Panc1 (cell line): ENCODE measurements around the gene MRPL44. TPM values are rescaled to one million over a fixed set of nuclear protein-coding genes. Genes with fewer than 3 reads are reported as not detected.

Experiments used
- ATAC-seq: fragments of 200-7000 bp; cut with Tn5 transposase; 2 replicates; pipeline ENCODE4 v1.9.1; 2020; ENCODE audit warnings: mild to moderate bottlenecking, moderate library complexity
- BruUV-seq: library from RNA; stranded (reverse); fragments of 400-500 nt; replicated peaks from 2 replicates; lab custom pipeline; 2021; lab: Mats Ljungman, UMichigan
- CTCF ChIA-PET: fragments of 300-600 bp; sonication (Branson Sonifier 250); formaldehyde crosslinking; loops from one replicate; lab custom pipeline; 2022; ENCODE audit warnings: antibody characterized with exemption; lab: Charles Lee
- POLR2A ChIA-PET: fragments of 300-600 bp; sonication (Branson Sonifier 250); formaldehyde crosslinking; loops from one replicate; lab custom pipeline; 2022; ENCODE audit warnings: antibody characterized with exemption; lab: Charles Lee
- DNase-seq: peaks from one replicate; pipeline ENCODE4 v3.0.0-alpha.2; 2010; ENCODE audit warnings: low read depth, low spot score
- H3K27ac ChIP-seq: 2 replicates; pipeline ENCODE4 v1.5.1; 2011; ENCODE audit warnings: mild to moderate bottlenecking, low read length, inconsistent platforms
- H3K27me3 ChIP-seq: fragments of 200-500 bp; sonication (Bioruptor generic); 2 replicates; pipeline ENCODE4 v1.6.0; 2014; ENCODE audit warnings: low read length, inconsistent platforms; ENCODE audit not compliant: control insufficient read depth, insufficient read depth
- H3K36me3 ChIP-seq: fragments of 200-500 bp; sonication (Bioruptor generic); 2 replicates; pipeline ENCODE4 v1.5.1; 2014; ENCODE audit warnings: inconsistent platforms, mild to moderate bottlenecking, low read length, moderate library complexity; ENCODE audit not compliant: control insufficient read depth, insufficient read depth
- H3K4me1 ChIP-seq: 2 replicates; pipeline ENCODE4 v1.5.1; 2011; ENCODE audit warnings: inconsistent platforms, mild to moderate bottlenecking, low read length, moderate library complexity; ENCODE audit not compliant: control insufficient read depth, insufficient read depth
- H3K4me3 ChIP-seq, 2 experiments: 2 replicates each; pipeline ENCODE4 v1.5.1; 2011 to 2012; ENCODE audit warnings: low read depth in 2 of 2, low read length in 2 of 2, mild to moderate bottlenecking in 2 of 2, inconsistent platforms in 1 of 2, moderate library complexity in 1 of 2
- H3K9me3 ChIP-seq: fragments of 200-500 bp; sonication (Bioruptor generic); 2 replicates; pipeline ENCODE4 v1.5.1; 2014; ENCODE audit warnings: low read depth, mild to moderate bottlenecking, inconsistent platforms, low read length, moderate library complexity; ENCODE audit not compliant: control insufficient read depth, insufficient read depth
- CTCF ChIP-seq: fragments of 450-650 bp; IDR thresholded peaks from 2 replicates; pipeline ENCODE4 v1.5.1; 2017; ENCODE audit warnings: mild to moderate bottlenecking
- POLR2AphosphoS5 ChIP-seq: IDR thresholded peaks from 2 replicates; pipeline ENCODE4 v1.6.1; 2012; ENCODE audit warnings: mild to moderate bottlenecking, low read depth, low read length, moderate library complexity
- SIN3A ChIP-seq: IDR thresholded peaks from 2 replicates; pipeline ENCODE4 v1.6.1; 2012; ENCODE audit warnings: low read depth, mild to moderate bottlenecking, low read length, moderate library complexity, borderline replicate concordance; ENCODE audit not compliant: insufficient read depth
- TCF7L2 ChIP-seq: IDR thresholded peaks from 2 replicates; pipeline ENCODE4 v1.6.1; 2011; ENCODE audit warnings: mild to moderate bottlenecking, low read depth, low read length, inconsistent platforms
- in situ Hi-C: cut with HindIII; loops from 2 replicates; pipeline ENCODE4 v1.10.0; 2016; ENCODE audit warnings: low sequenced_read_pairs, low pct_unique_long_range_greater_than_20kb
- intact Hi-C: fragments of 100-400 bp; cut with micrococcal nuclease; formaldehyde crosslinking; loops from one replicate; pipeline ENCODE4 v1.10.0; 2022; ENCODE audit not compliant: unreplicated experiment
- total RNA-seq: library from RNA; stranded (reverse); gene quantifications from one replicate; pipeline ENCODE4 v1.2.1, GENCODE V29; 2021; ENCODE audit not compliant: unreplicated experiment
- TF ChIP-seq, protein P1 (sequence below), 2 experiments: IDR thresholded peaks; 2 replicates each; pipeline ENCODE4 v1.6.1; 2011 to 2012; ENCODE audit warnings: low read depth in 2 of 2, control low read depth in 1 of 2, low read length in 1 of 2, mild to moderate bottlenecking in 1 of 2, moderate library complexity in 1 of 2; ENCODE audit not compliant: insufficient read depth in 1 of 2

MRPL44 gene
- total RNA-seq, 1 experiment from 2014 or later, result 27.8 TPM

GRCh38 chr2:223932816-223933800 is 24.2 kb upstream of the MRPL44 start:
- no TSS peak for BruUV-seq
- Histone ChIP-seq H3K27me3 (no peaks in the 10 kb centered on the region), H3K4me1 (peaks cover 7% of the 10 kb centered on the region), H3K36me3 (no peaks in the 10 kb centered on the region), H3K27ac (no peak overlapping the region), H3K4me3 (no peak overlapping the region), H3K9me3 (no peaks in the 10 kb centered on the region)
- POLR2A ChIA-PET, result interaction anchor here (0.6 kb wide), 2 partner anchors 8 to 34 kb away, joined by 6 to 8 read pairs; no protein-coding TSS in a partner anchor
- DNase-seq (no peak), ATAC-seq (no peak)
- intact Hi-C loops (no loop called here), in situ Hi-C loops (no loop called here)
- CTCF ChIA-PET, result no interaction called here
- TF ChIP-seq, protein P1, sequence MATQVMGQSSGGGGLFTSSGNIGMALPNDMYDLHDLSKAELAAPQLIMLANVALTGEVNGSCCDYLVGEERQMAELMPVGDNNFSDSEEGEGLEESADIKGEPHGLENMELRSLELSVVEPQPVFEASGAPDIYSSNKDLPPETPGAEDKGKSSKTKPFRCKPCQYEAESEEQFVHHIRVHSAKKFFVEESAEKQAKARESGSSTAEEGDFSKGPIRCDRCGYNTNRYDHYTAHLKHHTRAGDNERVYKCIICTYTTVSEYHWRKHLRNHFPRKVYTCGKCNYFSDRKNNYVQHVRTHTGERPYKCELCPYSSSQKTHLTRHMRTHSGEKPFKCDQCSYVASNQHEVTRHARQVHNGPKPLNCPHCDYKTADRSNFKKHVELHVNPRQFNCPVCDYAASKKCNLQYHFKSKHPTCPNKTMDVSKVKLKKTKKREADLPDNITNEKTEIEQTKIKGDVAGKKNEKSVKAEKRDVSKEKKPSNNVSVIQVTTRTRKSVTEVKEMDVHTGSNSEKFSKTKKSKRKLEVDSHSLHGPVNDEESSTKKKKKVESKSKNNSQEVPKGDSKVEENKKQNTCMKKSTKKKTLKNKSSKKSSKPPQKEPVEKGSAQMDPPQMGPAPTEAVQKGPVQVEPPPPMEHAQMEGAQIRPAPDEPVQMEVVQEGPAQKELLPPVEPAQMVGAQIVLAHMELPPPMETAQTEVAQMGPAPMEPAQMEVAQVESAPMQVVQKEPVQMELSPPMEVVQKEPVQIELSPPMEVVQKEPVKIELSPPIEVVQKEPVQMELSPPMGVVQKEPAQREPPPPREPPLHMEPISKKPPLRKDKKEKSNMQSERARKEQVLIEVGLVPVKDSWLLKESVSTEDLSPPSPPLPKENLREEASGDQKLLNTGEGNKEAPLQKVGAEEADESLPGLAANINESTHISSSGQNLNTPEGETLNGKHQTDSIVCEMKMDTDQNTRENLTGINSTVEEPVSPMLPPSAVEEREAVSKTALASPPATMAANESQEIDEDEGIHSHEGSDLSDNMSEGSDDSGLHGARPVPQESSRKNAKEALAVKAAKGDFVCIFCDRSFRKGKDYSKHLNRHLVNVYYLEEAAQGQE (IDR thresholded peaks at IDR 0.05; ENCODE audit: insufficient read depth in 1 of 2, low read depth in 2 of 2, low read length in 1 of 2), result no peak
- TF ChIP-seq TCF7L2 (no peak), SIN3A (no peak), POLR2AphosphoS5 (no peak), CTCF (no peak)

DNA sequence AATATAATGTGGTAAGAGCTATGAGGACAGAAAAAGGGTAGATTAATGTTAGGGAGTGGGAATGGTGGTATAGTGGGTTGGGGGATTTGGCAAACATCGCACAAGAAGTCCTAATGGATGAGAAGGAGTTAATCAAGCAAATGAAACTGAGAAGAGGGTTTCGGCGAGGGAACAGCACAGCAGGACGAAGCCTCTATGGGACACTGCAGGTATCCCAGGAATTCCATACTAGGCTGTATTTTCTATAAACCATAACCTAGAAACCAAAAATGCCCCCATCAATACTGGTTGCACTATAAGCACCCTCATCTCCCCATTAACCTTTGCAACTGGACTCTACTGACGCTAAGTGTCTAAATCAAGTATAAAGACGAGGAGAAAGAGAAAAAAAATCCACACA is 22.4 kb upstream of the MRPL44 start:
- Histone ChIP-seq H3K27me3 (no peaks in the 10 kb centered on the region), H3K4me1 (peaks cover 7% of the 10 kb centered on the region), H3K27ac (no peak overlapping the region), H3K9me3 (no peaks in the 10 kb centered on the region), H3K4me3 (no peak overlapping the region), H3K36me3 (no peaks in the 10 kb centered on the region)
- intact Hi-C loops, result no loop called here
- in situ Hi-C loops, result no loop called here
- DNase-seq, result no peak
- ChIA-PET POLR2A (no interaction called here), CTCF (no interaction called here)
- TF ChIP-seq CTCF, result no peak
- TF ChIP-seq POLR2AphosphoS5, result no peak
- no peak for TF ChIP-seq SIN3A
- no peak for ATAC-seq
- BruUV-seq, result no TSS peak
